ENCODE measurements around the gene BBS10. TPM values are rescaled to one million over a fixed set of nuclear protein-coding genes. Genes with fewer than 3 reads are reported as not detected.

The BBS10 gene
- polyA plus RNA-seq, 1 donor from 2014 or later, result 15.4 TPM

- no peak overlapping the region for H3K4me3 ChIP-seq (ENCODE audit: low read length)
- no peaks in the 10 kb centered on the region for H3K9me3 ChIP-seq (ENCODE audit: low read length)
- TF ChIP-seq TAF1 (IDR thresholded peaks at IDR 0.05; ENCODE audit: low read depth) (no peak), RAD21 (conservative IDR thresholded peaks at IDR 0.05) (no peak), EZH2 (IDR thresholded peaks at IDR 0.05; ENCODE audit: borderline replicate concordance, insufficient read depth, low read length, poor library complexity, severe bottlenecking) (no peak), MXI1 (conservative IDR thresholded peaks at IDR 0.05; ENCODE audit: poor library complexity, severe bottlenecking) (no peak), POLR2AphosphoS5 (IDR thresholded peaks at IDR 0.05) (no peak), REST (IDR thresholded peaks at IDR 0.05; ENCODE audit: borderline replicate concordance) (no peak), CTCF (IDR thresholded peaks at IDR 0.05; ENCODE audit: poor library complexity, severe bottlenecking) (no peak), EP300 (conservative IDR thresholded peaks at IDR 0.05; ENCODE audit: poor library complexity, severe bottlenecking) (no peak)
- peaks cover 6% of the 10 kb centered on the region for H3K36me3 ChIP-seq (ENCODE audit: insufficient read depth, low read length)
- no peaks in the 10 kb centered on the region for H3K9me2 ChIP-seq (ENCODE audit: insufficient read depth, low read length)
- H3F3A ChIP-seq (ENCODE audit: insufficient read depth, low read length, poor library complexity, severe bottlenecking), result no peaks in the 10 kb centered on the region
- H3K27ac ChIP-seq (ENCODE audit: low read length), result no peak overlapping the region
- H3K27me3 ChIP-seq (ENCODE audit: insufficient read depth, low read depth, low read length), result no peaks in the 10 kb centered on the region
- no peak overlapping the region for H3K9ac ChIP-seq (ENCODE audit: low read length)
- H3K79me2 ChIP-seq (replicated peaks; ENCODE audit: insufficient read depth, low read length), result no peaks in the 10 kb centered on the region
- H2AFZ ChIP-seq (ENCODE audit: low read depth, low read length), result no peak overlapping the region
- H3K4me2 ChIP-seq (ENCODE audit: low read length), result no peak overlapping the region
- no peaks in the 10 kb centered on the region for H4K20me1 ChIP-seq (ENCODE audit: insufficient read depth)
Observed at GRCh38 chr12:76387614-76388013, 39.4 kb upstream of the BBS10 start.

GRCh38 chr12:76384560-76384959 lies 36.3 kb upstream of the BBS10 start:
- H3K9me2 ChIP-seq (ENCODE audit: insufficient read depth, low read length), result no peaks in the 10 kb centered on the region
- H2AFZ ChIP-seq (ENCODE audit: low read depth, low read length), result no peak overlapping the region
- H3K9me3 ChIP-seq (ENCODE audit: low read length), result no peaks in the 10 kb centered on the region
- H3K4me3 ChIP-seq (ENCODE audit: low read length), result no peak overlapping the region
- H3K27ac ChIP-seq (ENCODE audit: low read length), result no peak overlapping the region
- no peaks in the 10 kb centered on the region for H3K27me3 ChIP-seq (ENCODE audit: insufficient read depth, low read depth, low read length)
- peaks cover 10% of the 10 kb centered on the region for H3K36me3 ChIP-seq (ENCODE audit: insufficient read depth, low read length)
- H3F3A ChIP-seq (ENCODE audit: insufficient read depth, low read length, poor library complexity, severe bottlenecking), result no peaks in the 10 kb centered on the region
- H3K9ac ChIP-seq (ENCODE audit: low read length), result no peak overlapping the region
- no peaks in the 10 kb centered on the region for H3K79me2 ChIP-seq (replicated peaks; ENCODE audit: insufficient read depth, low read length)
- no peaks in the 10 kb centered on the region for H4K20me1 ChIP-seq (ENCODE audit: insufficient read depth)
- TF ChIP-seq TAF1 (IDR thresholded peaks at IDR 0.05; ENCODE audit: low read depth), result no peak
- no peak for TF ChIP-seq POLR2AphosphoS5 (IDR thresholded peaks at IDR 0.05)
- no peak for TF ChIP-seq EP300 (conservative IDR thresholded peaks at IDR 0.05; ENCODE audit: poor library complexity, severe bottlenecking)
- TF ChIP-seq EZH2 (IDR thresholded peaks at IDR 0.05; ENCODE audit: borderline replicate concordance, insufficient read depth, low read length, poor library complexity, severe bottlenecking), result no peak
- no peak for TF ChIP-seq MXI1 (conservative IDR thresholded peaks at IDR 0.05; ENCODE audit: poor library complexity, severe bottlenecking)
- TF ChIP-seq REST (IDR thresholded peaks at IDR 0.05; ENCODE audit: borderline replicate concordance), result no peak
- H3K4me2 ChIP-seq (ENCODE audit: low read length), result no peak overlapping the region

Data from neural cell (in vitro differentiated cells).